Lower leg skin (tissue), 4 donors: ENCODE data around the gene PCDH9. TPM values are rescaled to one million over a fixed set of nuclear protein-coding genes. Genes with fewer than 3 reads are reported as not detected.

Experiments
- DNase-seq, 2 donors: peaks; one replicate each; pipeline ENCODE4 v3.0.0-alpha.2; 2019; ENCODE audit warnings: low spot score in 2 of 2
- H3K4me3 ChIP-seq: fragments of 200-600 bp; sonication (generic); 2 replicates; pipeline ENCODE4 v1.5.1; 2017; ENCODE audit warnings: mild to moderate bottlenecking, low read depth; ENCODE audit not compliant: poor library complexity, severe bottlenecking
- CTCF ChIP-seq, 3 donors: fragments of 450-650 bp; IDR thresholded peaks; one replicate each; pipeline ENCODE4 v1.5.1; 2016; ENCODE audit warnings: antibody characterized with exemption in 3 of 3, mild to moderate bottlenecking in 3 of 3, moderate library complexity in 2 of 3
- POLR2A ChIP-seq, 2 donors: fragments of 450-650 bp; IDR thresholded peaks; one replicate each; pipeline ENCODE4 v1.6.1; 2016 to 2017; ENCODE audit warnings: antibody characterized with exemption in 2 of 2, mild to moderate bottlenecking in 1 of 2, moderate library complexity in 1 of 2
- WGBS, 2 donors: methylation state at CpG; one replicate each; pipeline ENCODE4 v1.1.5; 2018; 5-methylcytosine and 5-hydroxymethylcytosine counted together
- intact Hi-C: fragments of 100-400 bp; cut with DNase I; formaldehyde crosslinking; loops from one replicate; pipeline ENCODE4 v1.15.0; 2023; ENCODE audit warnings: low total_unique reads
- total RNA-seq, 4 donors: library from RNA; depleted of rRNA; stranded (reverse); fragments of >200 nt; gene quantifications; one replicate each; pipeline ENCODE4 v1.1.0, GENCODE V29; 2016

The PCDH9 gene
- total RNA-seq, 4 donors from 2014 or later, result 0.21 to 0.84 (median 0.36) TPM

GRCh38 chr13:67069117-67069767, 160.9 kb downstream of the PCDH9 start:
- no peak for TF ChIP-seq CTCF (IDR thresholded peaks at IDR 0.05)
- no peak for TF ChIP-seq POLR2A (IDR thresholded peaks at IDR 0.05)
- whole genome bisulfite sequencing, 2 donors, result 82 to 90% methylated on average over 3 of the region's 3 CpGs
- intact Hi-C loops, result no loop called here
- no peak overlapping the region for H3K4me3 ChIP-seq
- no peak for DNase-seq

DNA sequence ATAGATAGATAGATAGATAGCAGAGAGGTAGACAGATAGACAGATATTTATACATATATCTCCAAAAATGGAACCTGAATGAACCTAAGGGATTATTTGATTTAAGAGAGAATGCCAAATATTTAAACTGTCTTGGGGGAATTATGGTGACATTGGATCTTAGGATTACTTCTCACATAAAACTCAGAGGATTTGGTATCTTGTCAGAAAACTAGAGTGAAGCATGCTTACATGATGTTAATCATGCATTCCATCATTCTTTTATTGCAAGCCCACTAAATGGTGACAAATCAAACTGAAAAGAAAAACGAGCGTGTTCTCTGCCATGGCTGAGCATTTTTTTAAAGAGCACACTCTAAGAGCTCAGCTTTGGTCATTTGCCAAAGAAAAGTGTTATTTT, 165.2 kb downstream of the PCDH9 start:
- no peak overlapping the region for H3K4me3 ChIP-seq
- no peak for DNase-seq
- intact Hi-C loops, result no loop called here
- WGBS, 2 donors, result 37 to 47% methylated on average over 2 of the region's 2 CpGs
- no peak for TF ChIP-seq CTCF (IDR thresholded peaks at IDR 0.05)
- TF ChIP-seq POLR2A (IDR thresholded peaks at IDR 0.05), result no peak

DNA sequence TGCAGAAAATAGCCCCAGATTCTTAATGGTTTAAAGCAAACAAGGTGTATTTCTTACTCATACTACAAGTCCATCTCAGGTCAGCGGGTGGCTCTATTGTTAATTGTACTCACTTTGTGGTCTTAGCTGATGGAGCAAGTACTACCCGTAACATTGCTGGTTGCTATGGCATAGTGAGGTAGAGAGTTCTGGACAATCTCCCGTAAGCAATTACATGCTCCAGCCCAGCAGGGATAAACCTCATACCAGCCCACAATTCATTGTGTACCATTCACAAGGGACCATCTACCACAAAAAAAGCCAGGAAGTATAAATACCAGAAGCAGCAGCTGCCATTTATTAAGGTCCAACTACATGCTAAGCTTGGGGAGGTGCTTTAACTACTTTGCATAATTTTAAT, 167.1 kb downstream of the PCDH9 start:
- 83 to 89% methylated on average over 3 of the region's 3 CpGs for WGBS, 2 donors
- no peak overlapping the region for H3K4me3 ChIP-seq
- no peak for DNase-seq
- TF ChIP-seq CTCF (IDR thresholded peaks at IDR 0.05) (no peak), POLR2A (IDR thresholded peaks at IDR 0.05) (no peak)
- intact Hi-C loops, result no loop called here

- no peak overlapping the region for H3K4me3 ChIP-seq
- DNase-seq, result no peak
- no peak for TF ChIP-seq CTCF (IDR thresholded peaks at IDR 0.05)
- intact Hi-C loops, result no loop called here
These were observed 168.0 kb downstream of the PCDH9 start for GRCh38 chr13:67062160-67062559.

DNA sequence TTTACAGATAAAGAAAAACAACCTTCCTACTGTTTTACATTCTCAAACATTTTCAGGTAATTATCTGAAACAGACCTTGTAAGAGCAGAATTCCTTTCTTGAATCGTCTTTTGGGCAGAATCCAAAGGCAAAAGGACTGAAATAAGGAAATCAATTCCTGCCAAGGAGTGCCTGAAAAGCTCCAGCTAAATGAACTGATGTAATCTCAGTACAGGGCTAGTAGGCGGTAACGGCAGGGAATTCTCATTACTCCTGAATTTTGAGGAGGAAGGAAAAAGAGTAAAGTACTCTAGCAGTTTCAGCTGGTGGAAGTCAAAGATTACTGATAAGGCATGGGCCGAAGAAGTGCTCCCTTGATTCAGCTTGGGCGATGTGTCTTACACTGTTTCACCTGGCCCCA, 168.4 kb downstream of the PCDH9 start:
- WGBS, 2 donors, result 49 to 51% methylated on average over 5 of the region's 5 CpGs
- DNase-seq, result no peak
- intact Hi-C loops, result no loop called here

More for the DNA sequence above, 168.4 kb downstream of the PCDH9 start:
- no peak overlapping the region for H3K4me3 ChIP-seq
- no peak for TF ChIP-seq POLR2A (IDR thresholded peaks at IDR 0.05)
- no peak for TF ChIP-seq CTCF (IDR thresholded peaks at IDR 0.05)
